GM19438 (cell line): ENCODE results near the gene SPATA24.

Source experiments
- ATAC-seq: cut with Tn5 transposase; IDR thresholded peaks from one replicate; pipeline ENCODE4 v1.9.1; 2021; ENCODE audit warnings: low read depth; ENCODE audit not compliant: unreplicated experiment

The SPATA24 gene

GRCh38 chr5:139384591-139385051, 19.3 kb downstream of the SPATA24 start:
- ATAC-seq, result no peak

- ATAC-seq, result no peak
These were observed 19.8 kb downstream of the SPATA24 start for GRCh38 chr5:139383993-139384590.

GRCh38 chr5:139383275-139383992, 20.5 kb downstream of the SPATA24 start, which contains the start of gene SLC23A1:
Gene SLC23A1, minus strand, starts transcription at chr5:139383297. Its CDS starts 44 bp downstream, at chr5:139383253.
- ATAC-seq, result no peak

GRCh38 chr5:139382807-139383206, 21.1 kb downstream of the SPATA24 start:
- no peak for ATAC-seq

- ATAC-seq, result no peak
These were observed 21.8 kb downstream of the SPATA24 start for GRCh38 chr5:139381837-139382761.

GRCh38 chr5:139379626-139380449, 24.1 kb downstream of the SPATA24 start:
- ATAC-seq, result no peak

- ATAC-seq, result no peak
These were observed 24.9 kb downstream of the SPATA24 start for GRCh38 chr5:139378941-139379361.

- no peak for ATAC-seq
These were observed 25.6 kb downstream of the SPATA24 start for GRCh38 chr5:139378101-139378825.

- no peak for ATAC-seq
These were observed 26.7 kb downstream of the SPATA24 start for GRCh38 chr5:139377226-139377625.

- ATAC-seq, result no peak
These were observed 27.5 kb downstream of the SPATA24 start for GRCh38 chr5:139376364-139376763.

- ATAC-seq, result no peak
These were observed 29.0 kb downstream of the SPATA24 start for GRCh38 chr5:139374909-139375308.

GRCh38 chr5:139371482-139372435, 32.1 kb downstream of the SPATA24 start:
- no peak for ATAC-seq

GRCh38 chr5:139369181-139369580, 34.7 kb downstream of the SPATA24 start:
- ATAC-seq, result no peak

GRCh38 chr5:139368613-139369012, 35.3 kb downstream of the SPATA24 start:
- ATAC-seq, result no peak

- no peak for ATAC-seq
These were observed 39.4 kb downstream of the SPATA24 start for GRCh38 chr5:139364466-139364865.

GRCh38 chr5:139363937-139364336, 40.0 kb downstream of the SPATA24 start:
- no peak for ATAC-seq

GRCh38 chr5:139361835-139362429, 42.0 kb downstream of the SPATA24 start:
- ATAC-seq, result no peak

- no peak for ATAC-seq
These were observed 43.5 kb downstream of the SPATA24 start for GRCh38 chr5:139360384-139360783.
